Vagina (tissue), 2 donors: Measurements from ENCODE around the gene TENM4.

Experiments
- CTCF ChIP-seq, 3 experiments: fragments of 450-650 bp in 2 of 3; fragments of 200-600 bp in 1 of 3; sonication (generic) in 1 of 3; IDR thresholded peaks; one replicate each; pipeline ENCODE4 v1.5.1; 2017 to 2019; ENCODE audit warnings: antibody characterized with exemption in 3 of 3, mild to moderate bottlenecking in 2 of 3, moderate library complexity in 2 of 3
- POLR2A ChIP-seq, 2 donors: fragments of 450-650 bp; IDR thresholded peaks; one replicate each; pipeline ENCODE4 v1.6.1; 2017; ENCODE audit warnings: antibody characterized with exemption in 2 of 2, mild to moderate bottlenecking in 2 of 2, moderate library complexity in 2 of 2

GRCh38 chr11:79444923-79445322, 4.1 kb upstream of the TENM4 start:
- no peak for TF ChIP-seq CTCF (IDR thresholded peaks at IDR 0.05)
- TF ChIP-seq POLR2A (IDR thresholded peaks at IDR 0.05) = no peak
